Naive thymus-derived CD4-positive, alpha-beta T cell (primary cell): ENCODE data around the gene PPP2R2D. TPM values are rescaled to one million over a fixed set of nuclear protein-coding genes. Genes with fewer than 3 reads are reported as not detected.

Experiments
- ATAC-seq: fragments of 150-1000 bp; cut with Tn5 transposase; 2 replicates; pipeline ENCODE4 v1.10.0; 2021; ENCODE audit warnings: mild to moderate bottlenecking, moderate library complexity
- CTCF ChIA-PET: fragments of 350-600 bp; sonication (Branson Sonifier 250); formaldehyde crosslinking; loops from one replicate; lab custom pipeline; 2021; ENCODE audit warnings: antibody characterized with exemption; lab: Charles Lee
- POLR2A ChIA-PET: fragments of 350-600 bp; sonication (Branson Sonifier 250); formaldehyde crosslinking; loops from one replicate; lab custom pipeline; 2021; ENCODE audit warnings: antibody characterized with exemption, inconsistent platforms; lab: Charles Lee
- DNase-seq, 9 donors: peaks; one replicate each; pipeline versions ENCODE4 v3.0.0 to v3.0.0-alpha.2; 2020 to 2022; ENCODE audit warnings: mixed read lengths in 1 of 9
- H3K27ac ChIP-seq: one replicate; pipeline ENCODE4 v1.7.0; 2013; ENCODE audit warnings: mild to moderate bottlenecking, low read depth, low read length, moderate library complexity
- H3K27me3 ChIP-seq, 2 donors: one replicate each; pipeline ENCODE4 v1.7.0; 2013; ENCODE audit warnings: low read length in 2 of 2, mild to moderate bottlenecking in 2 of 2, moderate library complexity in 2 of 2; ENCODE audit not compliant: control insufficient read depth in 2 of 2, insufficient read depth in 2 of 2
- H3K36me3 ChIP-seq, 3 experiments: 1 replicate in 2 of 3; 2 replicates in 1 of 3; pipeline ENCODE4 v1.7.0; 2013; ENCODE audit warnings: low read length in 3 of 3, mild to moderate bottlenecking in 3 of 3, moderate library complexity in 1 of 3; ENCODE audit not compliant: insufficient read depth in 3 of 3, control insufficient read depth in 2 of 3
- H3K4me1 ChIP-seq, 2 donors: one replicate each; pipeline ENCODE4 v1.7.0; 2013; ENCODE audit warnings: low read length in 2 of 2, mild to moderate bottlenecking in 2 of 2, moderate library complexity in 1 of 2; ENCODE audit not compliant: control insufficient read depth in 2 of 2, insufficient read depth in 2 of 2
- H3K4me3 ChIP-seq: 2 replicates; pipeline ENCODE4 v1.7.0; 2013; ENCODE audit warnings: mild to moderate bottlenecking, low read length
- H3K9me3 ChIP-seq, 3 experiments: 1 replicate in 2 of 3; 2 replicates in 1 of 3; pipeline ENCODE4 v1.7.0; 2013; ENCODE audit warnings: low read length in 3 of 3; ENCODE audit not compliant: control insufficient read depth in 2 of 3
- H3K27ac Mint-ChIP-seq, 9 donors: one replicate each; pipeline ENCODE4 v1.8.0; 2020 to 2022; ENCODE audit warnings: mixed read lengths in 9 of 9, mild to moderate bottlenecking in 8 of 9, moderate library complexity in 5 of 9, inconsistent platforms in 2 of 9
- H3K27me3 Mint-ChIP-seq, 5 donors: one replicate each; pipeline ENCODE4 v1.8.0; 2021 to 2022; ENCODE audit warnings: mixed read lengths in 5 of 5, mild to moderate bottlenecking in 1 of 5
- H3K36me3 Mint-ChIP-seq, 5 donors: one replicate each; pipeline ENCODE4 v1.8.0; 2020 to 2022; ENCODE audit warnings: mixed read lengths in 5 of 5, mild to moderate bottlenecking in 3 of 5, inconsistent platforms in 1 of 5
- H3K4me1 Mint-ChIP-seq, 7 donors: one replicate each; pipeline ENCODE4 v1.8.0; 2020 to 2022; ENCODE audit warnings: mixed read lengths in 7 of 7, mild to moderate bottlenecking in 3 of 7, inconsistent platforms in 1 of 7
- H3K4me3 Mint-ChIP-seq, 10 donors: one replicate each; pipeline ENCODE4 v1.8.0; 2020 to 2022; ENCODE audit warnings: mild to moderate bottlenecking in 10 of 10, mixed read lengths in 10 of 10, moderate library complexity in 6 of 10, inconsistent platforms in 2 of 10
- H3K9me3 Mint-ChIP-seq, 11 donors: one replicate each; pipeline ENCODE4 v1.8.0; 2020 to 2022; ENCODE audit warnings: mixed read lengths in 11 of 11, mild to moderate bottlenecking in 4 of 11, inconsistent platforms in 1 of 11, moderate library complexity in 1 of 11
- intact Hi-C, 2 donors: fragments of 100-400 bp; cut with micrococcal nuclease; formaldehyde crosslinking; loops; one replicate each; pipeline ENCODE4 v1.15.1; 2023
- polyA plus RNA-seq, 2 donors: library from polyadenylated mRNA; unstranded; fragments of 300-500 nt; fragmentation: Illumina TruSeq; gene quantifications; one replicate each; pipeline ENCODE4 v1.2.3, GENCODE V29; 2021
- total RNA-seq, 6 experiments: library from RNA in 5 of 6; stranded (reverse) in 5 of 6; gene quantifications; 1 replicate in 5 of 6; 2 replicates in 1 of 6; pipeline ENCODE4 v1.2.3 and lab custom pipeline; 2021 to 2026

The PPP2R2D gene
- total and polyA plus RNA-seq, 7 experiments from 2014 or later: 35.0 to 61.3 (median 40.1) TPM

- peaks cover 0 to 1% (median 0%) of the 10 kb centered on the region in 3 experiments for H3K36me3 ChIP-seq
- no peak for ATAC-seq
- peak overlapping the region; percentile 32 for H3K27ac ChIP-seq
- ChIA-PET POLR2A (interaction anchor here (1.1 to 1.6 kb wide), 2 partner anchors 27 to 43 kb away, joined by 3 to 4 read pairs; no protein-coding TSS in a partner anchor), CTCF (interaction anchor here (0.8 kb wide), 1 partner anchor 30 kb away, joined by 5 read pairs; no protein-coding TSS in a partner anchor)
- intact Hi-C loops: loop anchor here in 1 of 2 donors (2.0 kb wide), 2 partner anchors 14 to 44 kb away; no protein-coding TSS in a partner anchor
- peaks cover 0 to 11% (median 0%) of the 10 kb centered on the region in 3 experiments for H3K9me3 ChIP-seq
- H3K4me1 ChIP-seq: peaks cover 11 to 49% of the 10 kb centered on the region in 2 donors
- H3K4me3 ChIP-seq: no peak overlapping the region
- no peak for DNase-seq
- H3K4me1 Mint-ChIP-seq: peaks cover 56 to 99% (median 90%) of the 10 kb centered on the region in 7 donors
- H3K27ac Mint-ChIP-seq: peak overlapping the region in 8 of 9 donors; percentile 69 to 94 (median 88)
- no peaks in the 10 kb centered on the region for H3K27me3 Mint-ChIP-seq
- H3K36me3 Mint-ChIP-seq: peaks cover 0 to 28% (median 13%) of the 10 kb centered on the region in 5 donors
- H3K9me3 Mint-ChIP-seq: peaks cover 0 to 13% (median 6%) of the 10 kb centered on the region in 11 donors
- peak overlapping the region; percentile 5 to 79 (median 72) for H3K4me3 Mint-ChIP-seq
- H3K27me3 ChIP-seq: no peaks in the 10 kb centered on the region
Observed at GRCh38 chr10:131929122-131929845, 28.5 kb downstream of the PPP2R2D start.

- ATAC-seq (no peak), DNase-seq (no peak)
- no peaks in the 10 kb centered on the region for H3K27me3 Mint-ChIP-seq
- CTCF ChIA-PET: no interaction called here
- POLR2A ChIA-PET: no interaction called here
- no peak overlapping the region for H3K27ac ChIP-seq
- H3K4me1 Mint-ChIP-seq: peaks cover 58 to 99% (median 94%) of the 10 kb centered on the region in 7 donors
- H3K27ac Mint-ChIP-seq: peak overlapping the region in 8 of 9 donors; percentile 53 to 94 (median 81)
- peaks cover 11 to 58% of the 10 kb centered on the region in 2 donors for H3K4me1 ChIP-seq
- peaks cover 0 to 10% (median 8%) of the 10 kb centered on the region in 3 experiments for H3K36me3 ChIP-seq
- H3K4me3 ChIP-seq: no peak overlapping the region
- H3K9me3 Mint-ChIP-seq: peaks cover 0 to 6% (median 2%) of the 10 kb centered on the region in 11 donors
- peaks cover 0 to 25% (median 9%) of the 10 kb centered on the region in 5 donors for H3K36me3 Mint-ChIP-seq
- peaks cover 0 to 8% (median 0%) of the 10 kb centered on the region in 3 experiments for H3K9me3 ChIP-seq
- peak overlapping the region in 8 of 10 donors; percentile 10 to 79 (median 40) for H3K4me3 Mint-ChIP-seq
- intact Hi-C loops: no loop called here
- no peaks in the 10 kb centered on the region for H3K27me3 ChIP-seq
Observed at GRCh38 chr10:131930150-131930549, 29.3 kb downstream of the PPP2R2D start.

- Histone ChIP-seq H3K36me3 (peaks cover 0 to 11% (median 11%) of the 10 kb centered on the region in 3 experiments), H3K4me3 (no peak overlapping the region), H3K4me1 (peaks cover 11 to 62% of the 10 kb centered on the region in 2 donors), H3K9me3 (peaks cover 0 to 2% (median 0%) of the 10 kb centered on the region in 3 experiments), H3K27ac (peak overlapping the region; percentile 15), H3K27me3 (no peaks in the 10 kb centered on the region)
- intact Hi-C loops: no loop called here
- DNase-seq (no peak), ATAC-seq (no peak)
- ChIA-PET CTCF (no interaction called here), POLR2A (no interaction called here)
- H3K27ac Mint-ChIP-seq: peak overlapping the region in 8 of 9 donors; percentile 41 to 94 (median 82)
- peaks cover 0 to 1% (median 0%) of the 10 kb centered on the region in 11 donors for H3K9me3 Mint-ChIP-seq
- H3K27me3 Mint-ChIP-seq: no peaks in the 10 kb centered on the region
- H3K4me1 Mint-ChIP-seq: peaks cover 59 to 98% (median 93%) of the 10 kb centered on the region in 7 donors
- peak overlapping the region in 6 of 10 donors; percentile 11 to 79 (median 38) for H3K4me3 Mint-ChIP-seq
- H3K36me3 Mint-ChIP-seq: peaks cover 0 to 19% (median 4%) of the 10 kb centered on the region in 5 donors
Observed at GRCh38 chr10:131930586-131931330, 29.9 kb downstream of the PPP2R2D start.

GRCh38 chr10:131931981-131932380 lies 31.2 kb downstream of the PPP2R2D start:
- CTCF ChIA-PET: no interaction called here
- POLR2A ChIA-PET: interaction anchor here (0.7 kb wide), 1 partner anchor 54 kb away, joined by 3 read pairs; no protein-coding TSS in a partner anchor
- peak overlapping the region in 1 of 10 donors; percentile 21 for H3K4me3 Mint-ChIP-seq
- ATAC-seq (no peak), DNase-seq (no peak)
- H3K36me3 ChIP-seq: peaks cover 0 to 21% (median 12%) of the 10 kb centered on the region in 3 experiments
- H3K36me3 Mint-ChIP-seq: peaks cover 0 to 19% (median 4%) of the 10 kb centered on the region in 5 donors
- H3K27me3 ChIP-seq: no peaks in the 10 kb centered on the region
- H3K9me3 Mint-ChIP-seq: peaks cover 0 to 1% (median 0%) of the 10 kb centered on the region in 11 donors
- H3K27ac Mint-ChIP-seq: peak overlapping the region in 7 of 9 donors; percentile 21 to 94 (median 42)
- no peak overlapping the region for H3K27ac ChIP-seq
- H3K4me1 Mint-ChIP-seq: peaks cover 55 to 88% (median 86%) of the 10 kb centered on the region in 7 donors
- H3K27me3 Mint-ChIP-seq: no peaks in the 10 kb centered on the region
- intact Hi-C loops: no loop called here
- H3K9me3 ChIP-seq: no peaks in the 10 kb centered on the region
- no peak overlapping the region for H3K4me3 ChIP-seq
- H3K4me1 ChIP-seq: peaks cover 11 to 50% of the 10 kb centered on the region in 2 donors

GRCh38 chr10:131933016-131933695 lies 32.3 kb downstream of the PPP2R2D start:
- Histone ChIP-seq H3K27ac (no peak overlapping the region), H3K4me3 (no peak overlapping the region), H3K4me1 (peaks cover 6 to 38% of the 10 kb centered on the region in 2 donors), H3K9me3 (no peaks in the 10 kb centered on the region), H3K27me3 (no peaks in the 10 kb centered on the region), H3K36me3 (peaks cover 0 to 32% (median 17%) of the 10 kb centered on the region in 3 experiments)
- peak overlapping the region in 2 of 10 donors; percentile 11 to 27 for H3K4me3 Mint-ChIP-seq
- H3K27ac Mint-ChIP-seq: peak overlapping the region in 7 of 9 donors; percentile 26 to 84 (median 55)
- H3K9me3 Mint-ChIP-seq: no peaks in the 10 kb centered on the region
- peaks cover 0 to 23% (median 0%) of the 10 kb centered on the region in 5 donors for H3K36me3 Mint-ChIP-seq
- POLR2A ChIA-PET: interaction anchor here (0.7 kb wide), 2 partner anchors 28 to 53 kb away, joined by 3 read pairs; no protein-coding TSS in a partner anchor
- H3K27me3 Mint-ChIP-seq: no peaks in the 10 kb centered on the region
- peaks cover 45 to 77% (median 74%) of the 10 kb centered on the region in 7 donors for H3K4me1 Mint-ChIP-seq
- ATAC-seq (no peak), DNase-seq (no peak)
- CTCF ChIA-PET: interaction anchor here (1.0 kb wide), 1 partner anchor 47 kb away, joined by 3 read pairs; no protein-coding TSS in a partner anchor
- intact Hi-C loops: no loop called here
